ENCODE data around the gene ENDOD1. TPM values are rescaled to one million over a fixed set of nuclear protein-coding genes. Genes with fewer than 3 reads are reported as not detected.
"Not testable (repeated sequence)": the region's sequence is repeated elsewhere in the genome, so short reads cannot be mapped to it uniquely, and the experiment has no call there.

ENDOD1 gene, protein sequence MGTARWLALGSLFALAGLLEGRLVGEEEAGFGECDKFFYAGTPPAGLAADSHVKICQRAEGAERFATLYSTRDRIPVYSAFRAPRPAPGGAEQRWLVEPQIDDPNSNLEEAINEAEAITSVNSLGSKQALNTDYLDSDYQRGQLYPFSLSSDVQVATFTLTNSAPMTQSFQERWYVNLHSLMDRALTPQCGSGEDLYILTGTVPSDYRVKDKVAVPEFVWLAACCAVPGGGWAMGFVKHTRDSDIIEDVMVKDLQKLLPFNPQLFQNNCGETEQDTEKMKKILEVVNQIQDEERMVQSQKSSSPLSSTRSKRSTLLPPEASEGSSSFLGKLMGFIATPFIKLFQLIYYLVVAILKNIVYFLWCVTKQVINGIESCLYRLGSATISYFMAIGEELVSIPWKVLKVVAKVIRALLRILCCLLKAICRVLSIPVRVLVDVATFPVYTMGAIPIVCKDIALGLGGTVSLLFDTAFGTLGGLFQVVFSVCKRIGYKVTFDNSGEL
- 24.1 TPM for polyA plus RNA-seq (2012; ENCODE audit: insufficient read depth, insufficient read length, low read depth)

DNA sequence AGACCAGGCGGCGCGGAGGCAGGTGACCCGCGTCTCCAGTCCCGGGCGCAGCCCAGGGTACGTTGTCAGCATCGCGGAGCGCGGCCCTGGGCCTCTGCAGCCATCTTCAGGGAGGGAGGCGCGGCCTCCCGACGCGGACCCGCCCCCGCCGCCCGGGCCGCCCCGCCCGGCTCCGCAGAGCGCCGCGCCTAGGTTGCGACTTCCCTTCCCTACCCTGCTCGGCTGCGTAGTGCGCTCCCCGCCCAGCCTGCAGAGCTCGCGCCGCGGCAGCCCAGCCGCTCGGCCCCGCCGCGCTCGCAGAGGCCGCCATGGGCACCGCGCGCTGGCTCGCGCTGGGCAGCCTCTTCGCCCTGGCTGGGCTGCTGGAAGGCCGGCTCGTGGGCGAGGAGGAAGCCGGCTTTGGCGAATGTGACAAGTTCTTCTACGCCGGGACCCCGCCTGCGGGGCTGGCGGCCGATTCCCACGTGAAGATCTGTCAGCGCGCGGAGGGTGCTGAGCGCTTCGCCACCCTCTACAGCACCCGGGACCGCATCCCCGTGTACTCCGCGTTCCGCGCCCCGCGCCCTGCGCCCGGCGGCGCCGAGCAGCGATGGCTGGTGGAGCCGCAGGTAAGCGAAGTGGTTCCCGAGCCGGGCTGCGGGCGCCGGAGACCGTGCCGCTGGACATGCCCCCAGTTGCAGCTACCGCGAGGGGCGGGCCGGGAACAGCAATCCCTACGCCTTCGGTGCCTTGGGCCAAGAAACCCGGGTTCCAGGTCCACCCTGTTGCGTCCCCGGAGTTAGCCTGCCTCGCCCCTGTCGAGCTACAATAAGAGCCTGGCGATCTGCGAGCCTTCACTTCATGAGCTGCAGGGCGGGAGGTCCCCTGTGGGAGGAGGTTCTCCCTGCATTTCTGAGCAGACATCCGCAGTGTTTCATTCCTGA lies at the start of gene ENDOD1:
TSS of gene ENDOD1 (plus strand) at position 227 of the 923 bp plus-strand sequence. CDS start at position 309, 82 bp downstream.
- DNase-seq = peak; percentile 91
- H3K4me1 ChIP-seq = peaks cover 5% of the 10 kb centered on the region
- H3K27me3 ChIP-seq = no peaks in the 10 kb centered on the region
- H3K4me3 ChIP-seq (ENCODE audit: low read depth, low read length) = peak within 1 kb of the TSS; percentile 86
- TF ChIP-seq, protein P1, sequence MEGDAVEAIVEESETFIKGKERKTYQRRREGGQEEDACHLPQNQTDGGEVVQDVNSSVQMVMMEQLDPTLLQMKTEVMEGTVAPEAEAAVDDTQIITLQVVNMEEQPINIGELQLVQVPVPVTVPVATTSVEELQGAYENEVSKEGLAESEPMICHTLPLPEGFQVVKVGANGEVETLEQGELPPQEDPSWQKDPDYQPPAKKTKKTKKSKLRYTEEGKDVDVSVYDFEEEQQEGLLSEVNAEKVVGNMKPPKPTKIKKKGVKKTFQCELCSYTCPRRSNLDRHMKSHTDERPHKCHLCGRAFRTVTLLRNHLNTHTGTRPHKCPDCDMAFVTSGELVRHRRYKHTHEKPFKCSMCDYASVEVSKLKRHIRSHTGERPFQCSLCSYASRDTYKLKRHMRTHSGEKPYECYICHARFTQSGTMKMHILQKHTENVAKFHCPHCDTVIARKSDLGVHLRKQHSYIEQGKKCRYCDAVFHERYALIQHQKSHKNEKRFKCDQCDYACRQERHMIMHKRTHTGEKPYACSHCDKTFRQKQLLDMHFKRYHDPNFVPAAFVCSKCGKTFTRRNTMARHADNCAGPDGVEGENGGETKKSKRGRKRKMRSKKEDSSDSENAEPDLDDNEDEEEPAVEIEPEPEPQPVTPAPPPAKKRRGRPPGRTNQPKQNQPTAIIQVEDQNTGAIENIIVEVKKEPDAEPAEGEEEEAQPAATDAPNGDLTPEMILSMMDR (IDR thresholded peaks at IDR 0.05; ENCODE audit: low read depth, low read length) = no peak
- no peaks in the 10 kb centered on the region for H3K36me3 ChIP-seq
- H3K9me3 ChIP-seq = no peaks in the 10 kb centered on the region

- TF ChIP-seq, protein P1 (IDR thresholded peaks at IDR 0.05; ENCODE audit: low read depth, low read length) = no peak
Observed at GRCh38 chr11:95042239-95042638, 47.4 kb upstream of the ENDOD1 start.

GRCh38 chr11:95042906-95043305 lies 46.7 kb upstream of the ENDOD1 start:
- TF ChIP-seq, protein P1 (IDR thresholded peaks at IDR 0.05; ENCODE audit: low read depth, low read length) = no peak
- Histone ChIP-seq H3K27me3 (no peaks in the 10 kb centered on the region), H3K4me1 (no peaks in the 10 kb centered on the region), H3K9me3 (no peaks in the 10 kb centered on the region), H3K4me3 (ENCODE audit: low read depth, low read length) (no peak overlapping the region), H3K36me3 (no peaks in the 10 kb centered on the region; the same call in 1 of the 2 replicates)
- DNase-seq = no peak

More at GRCh38 chr11:95042239-95042638, 47.4 kb upstream of the ENDOD1 start:
- Histone ChIP-seq H3K36me3 (no peaks in the 10 kb centered on the region; the same call in 1 of the 2 replicates), H3K9me3 (no peaks in the 10 kb centered on the region), H3K4me1 (no peaks in the 10 kb centered on the region), H3K27me3 (no peaks in the 10 kb centered on the region), H3K4me3 (ENCODE audit: low read depth, low read length) (no peak overlapping the region)
- no peak for DNase-seq

DNA sequence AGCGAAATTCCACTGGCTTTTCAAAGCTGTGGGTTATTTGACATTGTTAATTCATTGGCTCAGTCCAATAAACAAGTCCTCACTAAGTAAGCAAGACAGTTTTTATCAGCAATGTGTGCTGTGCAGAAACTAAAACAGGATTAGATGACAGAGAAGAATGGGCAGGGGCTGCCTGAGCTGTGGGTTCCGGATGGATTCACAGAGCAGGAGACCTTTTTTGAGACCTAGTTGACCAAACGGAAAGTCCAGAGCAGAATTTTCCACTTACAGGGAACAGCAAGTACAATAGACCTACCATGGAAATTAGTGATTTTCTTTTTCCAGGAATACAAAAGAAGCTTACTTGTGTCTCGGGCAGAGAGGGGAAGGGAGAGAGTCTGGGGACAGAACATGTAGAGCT lies 45.6 kb upstream of the ENDOD1 start:
- DNase-seq = no peak
- TF ChIP-seq, protein P1 (IDR thresholded peaks at IDR 0.05; ENCODE audit: low read depth, low read length) = no peak
- Histone ChIP-seq H3K36me3 (no peaks in the 10 kb centered on the region; the same call in 1 of the 2 replicates), H3K9me3 (no peaks in the 10 kb centered on the region), H3K27me3 (no peaks in the 10 kb centered on the region), H3K4me1 (no peaks in the 10 kb centered on the region), H3K4me3 (ENCODE audit: low read depth, low read length) (no peak overlapping the region)

GRCh38 chr11:95045812-95046211 lies 43.8 kb upstream of the ENDOD1 start:
- Histone ChIP-seq H3K27me3 (no peaks in the 10 kb centered on the region), H3K36me3 (no peaks in the 10 kb centered on the region; the same call in 1 of the 2 replicates), H3K4me3 (ENCODE audit: low read depth, low read length) (no peak overlapping the region), H3K9me3 (no peaks in the 10 kb centered on the region), H3K4me1 (no peaks in the 10 kb centered on the region)
- no peak for DNase-seq
- TF ChIP-seq, protein P1 (IDR thresholded peaks at IDR 0.05; ENCODE audit: low read depth, low read length) = no peak

DNA sequence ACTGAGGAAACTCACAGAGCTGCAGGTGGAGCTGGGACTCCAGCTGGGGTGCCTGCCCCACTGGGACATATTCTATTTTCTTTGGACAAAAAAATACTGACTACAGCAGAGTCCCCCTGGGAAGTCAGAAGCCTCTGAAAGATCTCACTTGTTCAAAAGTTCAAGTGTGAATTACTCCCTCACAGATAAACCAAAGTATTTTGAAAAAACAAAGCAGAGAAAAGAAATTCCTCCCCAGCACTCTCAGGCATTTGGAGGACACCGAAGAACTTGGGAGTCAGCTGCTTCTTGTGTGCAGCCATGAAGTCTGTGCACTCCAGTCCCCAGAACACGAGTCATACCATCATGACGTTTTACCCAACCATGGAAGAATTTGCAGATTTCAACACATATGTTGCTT lies 40.5 kb upstream of the ENDOD1 start, which contains the start of gene KDM4F:
TSS of gene KDM4F (plus strand) at position 301 of the 400 bp plus-strand sequence.
- not testable (repeated sequence) for DNase-seq; H3K4me3 ChIP-seq (ENCODE audit: low read depth, low read length); H3K36me3 ChIP-seq; H3K27me3 ChIP-seq; H3K4me1 ChIP-seq; H3K9me3 ChIP-seq

Measured in BE2C (cell line).